Mucosa of stomach (tissue), 1 donor: Measurements from ENCODE around the gene SPATS2L.

Source experiments
- H3K27me3 ChIP-seq: one replicate; pipeline ENCODE4 v1.7.0; 2013; ENCODE audit warnings: mild to moderate bottlenecking, low read length; ENCODE audit not compliant: control insufficient read depth, insufficient read depth
- H3K36me3 ChIP-seq: one replicate; pipeline ENCODE4 v1.7.0; 2013; ENCODE audit warnings: low read length; ENCODE audit not compliant: control insufficient read depth, insufficient read depth
- H3K4me1 ChIP-seq: one replicate; pipeline ENCODE4 v1.7.0; 2013; ENCODE audit warnings: mild to moderate bottlenecking, low read length; ENCODE audit not compliant: control insufficient read depth, insufficient read depth
- H3K4me3 ChIP-seq: one replicate; pipeline ENCODE4 v1.7.0; 2013; ENCODE audit warnings: low read length
- H3K9ac ChIP-seq: one replicate; pipeline ENCODE4 v1.7.0; 2013; ENCODE audit warnings: mild to moderate bottlenecking, low read length, moderate library complexity
- H3K9me3 ChIP-seq: one replicate; pipeline ENCODE4 v1.7.0; 2013; ENCODE audit warnings: mild to moderate bottlenecking, low read length, moderate library complexity; ENCODE audit not compliant: control insufficient read depth
- donor health status: Pancreatic carcinoma.

Gene SPATS2L

DNA sequence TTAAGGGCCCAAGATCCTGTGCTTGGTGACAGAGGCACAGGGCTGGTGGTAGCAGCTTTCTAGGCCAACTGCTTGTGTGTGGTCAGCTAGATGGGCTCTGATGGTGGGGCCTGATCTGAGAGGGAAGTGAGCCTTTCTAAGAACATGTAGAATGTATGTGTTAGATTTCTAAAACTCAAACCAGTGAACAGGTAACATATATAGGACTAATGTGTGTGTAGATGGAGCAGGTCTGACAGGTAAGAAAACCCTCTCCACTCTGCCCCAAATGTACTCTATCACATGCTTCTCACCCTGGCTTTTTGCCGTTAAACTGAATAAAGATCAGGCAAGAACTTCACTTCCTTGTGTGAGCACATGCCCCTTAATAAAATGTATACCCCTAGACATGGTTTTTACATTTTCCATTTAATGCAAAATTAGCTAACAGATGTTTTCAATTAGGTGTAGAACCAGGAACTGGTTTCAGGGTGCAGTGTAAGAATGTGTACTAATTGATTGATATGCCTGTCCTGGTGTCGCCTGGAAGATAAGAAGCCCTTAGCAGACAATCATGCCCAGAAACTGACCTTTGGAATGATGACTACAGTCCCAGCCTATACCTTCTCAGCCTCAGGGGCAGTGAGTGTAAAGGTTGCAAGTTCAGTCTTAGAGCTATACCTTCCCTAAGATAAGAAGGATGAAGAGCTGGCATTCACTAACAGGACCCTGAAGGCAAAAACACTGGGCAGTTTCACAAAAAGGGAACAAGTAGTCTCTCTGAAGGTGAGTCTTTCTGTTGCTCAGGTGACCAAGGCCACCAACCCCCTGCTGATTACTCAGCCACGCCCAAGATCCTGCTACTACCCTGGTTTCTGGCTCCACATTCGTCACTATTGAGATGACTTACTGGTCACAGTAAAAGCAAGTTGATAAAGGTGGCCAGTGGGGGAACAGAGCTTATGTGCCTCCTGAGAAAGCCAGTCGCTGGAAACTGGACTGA, 71.2 kb downstream of the SPATS2L start:
- peaks cover 59% of the 10 kb centered on the region for H3K4me1 ChIP-seq
- no peaks in the 10 kb centered on the region for H3K27me3 ChIP-seq
- peak overlapping the region; percentile 77 for H3K9ac ChIP-seq
- H3K36me3 ChIP-seq: no peaks in the 10 kb centered on the region
- H3K9me3 ChIP-seq: no peaks in the 10 kb centered on the region
- H3K4me3 ChIP-seq: peak overlapping the region; percentile 26

DNA sequence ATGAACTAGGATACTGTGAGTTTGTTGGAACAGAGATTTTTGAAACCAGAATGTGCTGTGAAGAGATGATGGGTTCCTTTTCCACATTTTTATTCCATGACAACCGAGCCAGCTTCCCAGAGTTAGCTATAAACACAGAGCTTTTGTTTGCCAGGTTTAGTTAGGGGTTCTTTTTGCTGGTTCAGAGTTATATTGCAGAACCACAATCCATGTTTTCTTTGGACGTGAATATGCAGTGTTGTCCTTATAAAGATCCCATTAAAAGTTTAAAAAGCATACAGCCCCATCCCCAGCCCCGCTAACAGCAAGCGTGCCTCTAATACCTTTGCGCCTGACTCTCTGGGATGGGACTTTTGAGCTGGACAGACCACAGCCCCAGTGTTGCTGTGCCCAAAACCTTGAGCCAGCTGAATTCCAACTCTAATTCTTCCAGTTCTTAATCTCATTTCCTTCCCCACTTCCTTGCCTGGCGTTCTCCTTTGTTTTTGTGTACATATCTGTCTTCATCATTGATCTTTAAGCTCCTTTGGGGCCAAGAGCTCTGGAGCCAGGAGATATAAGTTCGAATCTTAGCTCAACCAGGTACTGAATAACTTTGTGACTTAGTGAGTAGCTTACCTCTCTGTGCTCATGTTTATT, 72.3 kb downstream of the SPATS2L start:
- peak overlapping the region; percentile 77 for H3K9ac ChIP-seq
- H3K4me1 ChIP-seq: peaks cover 59% of the 10 kb centered on the region
- no peaks in the 10 kb centered on the region for H3K27me3 ChIP-seq
- H3K36me3 ChIP-seq: no peaks in the 10 kb centered on the region
- no peaks in the 10 kb centered on the region for H3K9me3 ChIP-seq
- H3K4me3 ChIP-seq: peak overlapping the region; percentile 26

DNA sequence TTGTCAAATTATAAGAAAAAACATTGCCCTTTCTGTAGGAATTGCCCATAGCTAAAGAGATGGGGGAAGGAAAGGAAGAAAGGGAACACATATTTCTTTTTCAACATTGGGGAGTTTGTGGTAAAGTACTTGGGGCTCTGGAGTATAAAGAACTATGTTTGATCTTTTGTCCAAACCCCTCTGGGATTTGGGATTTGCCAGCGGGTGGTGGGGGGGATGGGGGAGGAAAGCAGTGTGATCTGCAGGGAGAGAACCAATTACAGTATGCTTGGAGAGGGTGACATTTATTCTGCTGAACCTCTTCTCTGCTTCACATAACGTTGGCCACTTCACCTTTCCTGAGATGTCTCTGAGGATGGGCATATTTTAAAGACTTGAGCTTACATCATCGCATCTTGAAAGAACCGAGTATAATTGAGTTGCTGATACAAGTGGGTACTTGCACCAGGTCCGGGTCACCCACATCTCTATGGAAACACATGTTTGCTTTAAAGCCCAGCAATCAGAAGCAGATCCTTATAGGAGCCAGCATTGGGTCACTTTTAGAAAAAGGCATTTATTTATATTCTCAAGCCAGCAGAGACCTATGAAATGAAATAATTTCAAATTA, 73.1 kb downstream of the SPATS2L start:
- Histone ChIP-seq H3K27me3 (no peaks in the 10 kb centered on the region), H3K4me1 (peaks cover 55% of the 10 kb centered on the region), H3K9ac (peak overlapping the region; percentile 77), H3K9me3 (no peaks in the 10 kb centered on the region), H3K36me3 (no peaks in the 10 kb centered on the region), H3K4me3 (peak overlapping the region; percentile 26)

DNA sequence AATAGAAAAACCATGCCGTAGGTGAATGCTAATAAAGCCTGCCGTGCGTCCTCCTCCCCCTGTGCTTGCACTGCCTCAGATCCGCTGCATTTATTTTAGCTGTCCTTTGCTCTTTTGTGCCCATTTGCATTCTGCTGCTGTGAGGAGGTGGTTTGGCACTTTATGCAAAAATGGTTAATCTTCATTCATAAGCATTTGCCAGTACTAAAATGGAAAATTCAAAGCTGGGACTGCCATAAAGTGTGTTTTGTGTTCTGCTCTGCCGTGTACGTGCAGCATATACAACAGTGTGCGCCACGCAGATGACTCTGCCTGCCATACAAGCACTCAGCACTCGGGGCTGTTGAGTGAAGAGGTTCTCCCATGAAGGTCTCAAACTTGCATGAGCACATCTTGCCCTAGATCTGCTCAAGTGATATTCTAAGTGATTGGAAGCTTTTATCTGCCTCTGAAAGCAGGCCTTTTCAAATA, 73.6 kb downstream of the SPATS2L start:
- Histone ChIP-seq H3K27me3 (no peaks in the 10 kb centered on the region), H3K9ac (peak overlapping the region; percentile 77), H3K4me3 (no peak overlapping the region), H3K36me3 (no peaks in the 10 kb centered on the region), H3K4me1 (peaks cover 49% of the 10 kb centered on the region), H3K9me3 (no peaks in the 10 kb centered on the region)

DNA sequence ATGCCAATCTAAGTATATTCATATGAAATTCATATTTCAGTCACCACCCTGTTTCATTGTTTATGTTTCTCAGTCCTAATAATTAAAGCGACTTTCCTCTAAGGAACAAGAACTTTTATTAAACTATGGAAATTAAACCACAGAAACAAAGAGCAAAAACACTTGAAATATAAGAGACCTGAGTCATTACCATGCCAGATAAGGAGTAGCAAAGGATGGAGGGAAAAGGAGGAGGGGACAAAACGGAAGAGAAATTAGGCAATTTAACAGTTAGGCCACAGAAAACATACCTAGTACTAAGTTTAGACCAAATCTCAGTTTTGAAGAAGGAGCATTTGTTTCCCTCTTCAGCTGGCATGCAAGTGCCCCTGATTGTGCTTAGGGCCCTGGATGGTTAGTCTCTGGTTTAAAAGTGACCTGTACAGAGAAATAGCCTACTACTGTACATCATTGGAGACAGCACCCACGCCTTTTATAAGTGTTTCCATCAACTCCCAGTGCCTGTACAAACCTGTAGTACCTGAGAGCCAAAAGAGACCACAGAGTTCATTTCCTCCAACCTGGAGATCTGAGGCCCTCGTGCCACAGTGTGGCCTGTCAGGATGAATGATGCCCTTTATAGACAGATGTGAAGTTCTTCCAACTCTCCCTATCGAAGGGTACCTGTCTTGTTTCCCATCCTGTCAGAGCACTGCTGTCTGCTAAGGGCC, 74.5 kb downstream of the SPATS2L start:
- H3K4me3 ChIP-seq: no peak overlapping the region
- peaks cover 43% of the 10 kb centered on the region for H3K4me1 ChIP-seq
- H3K27me3 ChIP-seq: no peaks in the 10 kb centered on the region
- H3K9ac ChIP-seq: peak overlapping the region; percentile 77
- no peaks in the 10 kb centered on the region for H3K36me3 ChIP-seq
- H3K9me3 ChIP-seq: no peaks in the 10 kb centered on the region

DNA sequence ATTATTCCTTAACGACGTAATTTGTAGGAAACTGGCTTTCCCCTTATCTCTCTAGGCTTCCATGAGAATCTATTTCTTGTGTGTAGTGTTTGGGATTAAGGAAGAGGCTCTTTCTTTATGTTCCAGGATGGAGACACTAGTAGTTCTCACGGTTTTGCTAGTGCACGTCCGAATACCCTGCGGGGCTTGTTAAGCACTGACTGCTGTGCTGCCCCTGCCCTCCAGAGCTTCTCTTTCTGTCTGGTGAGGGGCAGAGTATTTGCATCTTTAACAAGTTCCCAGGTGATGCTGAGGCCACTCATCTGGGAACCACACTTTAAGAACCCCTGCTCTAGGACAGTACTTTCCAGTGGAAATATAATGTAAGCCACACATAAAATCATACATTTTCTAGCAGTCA, 76.4 kb downstream of the SPATS2L start:
- Histone ChIP-seq H3K9me3 (no peaks in the 10 kb centered on the region), H3K4me1 (peaks cover 27% of the 10 kb centered on the region), H3K9ac (no peak overlapping the region), H3K36me3 (no peaks in the 10 kb centered on the region), H3K27me3 (no peaks in the 10 kb centered on the region), H3K4me3 (no peak overlapping the region)

DNA sequence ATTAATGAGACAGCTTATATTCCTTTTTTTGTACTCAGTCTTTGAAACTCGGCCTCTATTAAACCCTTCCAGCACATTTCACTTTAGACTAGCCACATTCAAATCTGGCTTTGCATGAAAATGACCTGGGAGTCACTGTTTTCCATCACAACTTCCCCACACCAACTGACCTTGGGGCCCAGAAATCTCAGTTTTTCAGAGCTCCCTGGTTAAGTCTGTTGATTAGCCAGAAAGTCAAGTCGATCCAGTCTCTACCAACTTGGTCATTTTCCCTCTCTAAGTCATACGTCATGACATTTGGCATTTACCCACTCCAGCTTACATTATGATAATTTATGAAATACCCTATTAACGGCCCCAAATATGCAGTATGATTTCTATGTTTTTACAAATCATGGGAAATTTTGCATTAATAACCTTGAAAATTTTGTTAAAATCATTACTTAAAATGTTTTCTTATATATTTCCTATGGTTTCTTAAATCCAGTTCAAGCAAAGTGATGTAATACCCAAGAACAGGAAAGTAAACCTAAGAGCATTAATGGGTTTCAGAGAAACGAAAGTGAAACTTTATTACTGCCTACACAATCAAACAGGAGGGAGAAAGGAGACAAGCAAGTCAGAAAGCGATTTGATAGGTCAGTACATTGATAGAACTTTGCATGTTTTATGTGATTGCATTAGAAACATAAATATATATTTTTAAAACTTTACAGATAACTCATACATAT, 77.1 kb downstream of the SPATS2L start:
- Histone ChIP-seq H3K4me1 (peaks cover 28% of the 10 kb centered on the region), H3K9me3 (no peaks in the 10 kb centered on the region), H3K27me3 (no peaks in the 10 kb centered on the region), H3K4me3 (no peak overlapping the region), H3K9ac (no peak overlapping the region), H3K36me3 (no peaks in the 10 kb centered on the region)

DNA sequence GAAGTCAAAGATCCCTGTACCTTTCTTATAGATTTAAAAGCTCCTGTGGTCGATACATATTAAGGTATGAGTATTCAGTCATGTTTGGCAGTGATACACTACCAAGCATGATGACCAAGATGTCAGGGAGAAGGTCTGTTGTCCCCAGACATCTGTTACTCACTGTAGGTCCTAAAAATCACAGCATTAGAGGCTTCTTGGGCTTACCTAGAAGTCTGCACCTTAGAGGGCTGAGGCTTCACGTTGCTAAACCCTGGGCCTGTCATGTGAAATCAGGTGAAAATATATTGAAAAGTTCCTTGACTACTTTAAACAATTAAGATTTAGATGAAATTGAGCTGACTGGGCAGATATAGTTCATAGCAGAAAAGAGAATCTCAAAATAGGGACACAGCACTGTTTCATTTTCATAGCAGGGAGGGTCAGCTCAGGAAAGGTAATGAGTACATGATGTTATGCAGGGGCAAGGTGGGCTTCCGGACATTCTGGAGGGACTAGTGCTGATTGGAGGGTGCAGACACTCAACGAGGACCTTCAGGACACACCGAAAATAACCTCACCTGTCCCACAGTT, 78.7 kb downstream of the SPATS2L start:
- Histone ChIP-seq H3K36me3 (peaks cover 6% of the 10 kb centered on the region), H3K9me3 (no peaks in the 10 kb centered on the region), H3K4me3 (no peak overlapping the region), H3K9ac (no peak overlapping the region), H3K4me1 (peaks cover 23% of the 10 kb centered on the region), H3K27me3 (no peaks in the 10 kb centered on the region)

DNA sequence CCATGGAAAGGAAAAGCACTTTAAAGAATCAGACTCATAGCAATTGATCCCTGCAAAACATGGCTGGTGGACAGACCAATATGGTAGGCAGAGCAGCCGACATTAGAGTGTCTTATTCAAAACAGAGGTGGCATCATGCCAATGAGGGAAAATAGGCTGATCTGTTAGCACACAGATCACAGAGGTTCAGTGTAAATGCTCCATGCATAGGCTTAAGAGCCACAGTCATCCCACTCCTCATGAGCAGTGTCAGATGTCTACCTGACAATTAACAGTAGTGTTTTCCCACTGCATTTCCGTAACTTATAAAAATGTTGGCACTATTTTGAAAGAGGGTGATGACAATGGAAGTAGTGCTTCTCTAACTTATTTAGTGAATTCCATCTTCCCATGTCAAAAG, 86.7 kb downstream of the SPATS2L start:
- Histone ChIP-seq H3K9me3 (no peaks in the 10 kb centered on the region), H3K9ac (no peak overlapping the region), H3K27me3 (no peaks in the 10 kb centered on the region), H3K4me3 (no peak overlapping the region), H3K4me1 (peaks cover 11% of the 10 kb centered on the region), H3K36me3 (peaks cover 6% of the 10 kb centered on the region)

DNA sequence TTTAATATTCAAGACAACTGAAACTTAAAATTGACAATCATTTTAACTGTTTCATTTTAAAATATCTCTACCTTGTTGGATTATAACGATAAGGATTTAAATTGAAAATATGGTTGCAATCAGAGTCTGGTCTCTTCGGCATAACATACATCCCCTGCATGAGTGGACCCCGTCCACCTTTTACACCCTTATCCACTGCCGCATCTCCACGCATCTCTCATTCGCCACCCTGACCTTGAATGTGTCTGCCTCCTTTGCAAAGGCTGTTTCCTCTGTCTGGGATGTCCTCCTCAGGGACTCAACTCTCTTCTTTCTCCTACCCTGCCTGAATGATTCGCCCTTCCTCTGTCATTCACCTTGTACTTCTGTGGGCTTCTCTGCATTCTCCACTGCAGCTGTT, 87.6 kb downstream of the SPATS2L start:
- Histone ChIP-seq H3K9me3 (no peaks in the 10 kb centered on the region), H3K4me1 (peaks cover 6% of the 10 kb centered on the region), H3K9ac (no peak overlapping the region), H3K27me3 (no peaks in the 10 kb centered on the region), H3K4me3 (no peak overlapping the region), H3K36me3 (peaks cover 5% of the 10 kb centered on the region)

DNA sequence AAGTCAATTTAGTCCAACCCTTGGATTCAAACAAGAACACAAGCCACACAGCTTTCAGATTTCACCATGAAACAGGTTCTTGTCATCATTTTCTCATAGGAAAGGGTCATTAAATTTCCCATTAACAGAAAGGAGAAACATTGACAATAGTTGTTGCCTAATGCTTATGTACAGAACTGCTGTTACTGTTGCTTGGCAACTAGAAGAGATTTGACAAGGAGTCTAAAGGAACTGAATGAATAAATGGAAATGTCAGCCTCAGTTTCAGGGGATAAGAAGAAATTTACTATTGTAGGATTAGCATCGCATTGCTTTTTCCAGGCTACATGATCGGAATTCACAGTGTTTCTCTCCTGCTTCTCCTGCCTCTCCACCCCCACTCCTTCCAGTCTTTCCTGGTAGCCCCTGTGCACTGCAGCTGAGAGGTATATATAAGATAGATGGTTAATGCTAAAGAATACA, 90.3 kb downstream of the SPATS2L start:
- Histone ChIP-seq H3K36me3 (no peaks in the 10 kb centered on the region), H3K4me3 (no peak overlapping the region), H3K9ac (no peak overlapping the region)

More for the DNA sequence above, 90.3 kb downstream of the SPATS2L start:
- no peaks in the 10 kb centered on the region for H3K9me3 ChIP-seq
- no peaks in the 10 kb centered on the region for H3K27me3 ChIP-seq
- H3K4me1 ChIP-seq: peaks cover 6% of the 10 kb centered on the region
